SK-MEL-5 (cell line): ENCODE data around the gene STARD3NL. TPM values are rescaled to one million over a fixed set of nuclear protein-coding genes. Genes with fewer than 3 reads are reported as not detected.
A peak's percentile ranks its signal among the peaks of the same experiment; 100 is the strongest.

Experiments
- DNase-seq: peaks from one replicate; pipeline ENCODE4 v3.0.0-alpha.2; 2016; ENCODE audit warnings: low read depth, low spot score
- in situ Hi-C: cut with HindIII; loops from 2 replicates; pipeline ENCODE4 v1.10.0; 2016; ENCODE audit warnings: low sequenced_read_pairs, high pct_unique_total_duplicates, low pct_unique_long_range_greater_than_20kb
- total RNA-seq: library from RNA; depleted of rRNA; stranded (reverse); fragments of >200 nt; shearing (Covaris generic); gene quantifications from 2 replicates; pipeline ENCODE4 v1.2.3, GENCODE V29; 2014

STARD3NL gene
- total RNA-seq, 1 experiment from 2014 or later: 125 TPM

- no peak for DNase-seq
- in situ Hi-C loops: no loop called here
These were observed 433 bp upstream of the STARD3NL start for GRCh38 chr7:38177621-38178003.

- DNase-seq: peak; percentile 59
- in situ Hi-C loops: no loop called here
These were observed 775 bp downstream of the STARD3NL start for GRCh38 chr7:38178695-38179344.

- no peak for DNase-seq
- in situ Hi-C loops: no loop called here
These were observed 1.8 kb downstream of the STARD3NL start for GRCh38 chr7:38179776-38180226.

DNA sequence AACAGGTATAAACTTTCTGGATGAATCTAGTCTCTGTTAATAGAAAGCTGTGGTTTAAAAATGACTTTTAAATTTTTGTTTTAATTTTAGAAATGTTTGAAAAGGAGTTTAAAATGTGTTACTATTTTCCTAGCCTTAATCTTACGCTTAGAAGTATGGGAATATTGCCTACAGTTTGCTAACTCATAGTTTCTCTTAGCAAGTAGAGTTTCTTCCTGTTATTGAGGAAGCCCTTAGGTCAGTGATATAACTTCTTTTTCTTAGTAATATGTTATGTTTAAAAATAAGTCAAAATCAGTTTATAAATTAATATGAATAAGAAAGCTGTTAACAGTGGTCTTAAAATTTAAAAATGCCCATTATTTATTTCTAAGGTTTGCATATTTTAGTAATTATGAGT, 3.1 kb downstream of the STARD3NL start:
- in situ Hi-C loops: no loop called here
- no peak for DNase-seq

DNA sequence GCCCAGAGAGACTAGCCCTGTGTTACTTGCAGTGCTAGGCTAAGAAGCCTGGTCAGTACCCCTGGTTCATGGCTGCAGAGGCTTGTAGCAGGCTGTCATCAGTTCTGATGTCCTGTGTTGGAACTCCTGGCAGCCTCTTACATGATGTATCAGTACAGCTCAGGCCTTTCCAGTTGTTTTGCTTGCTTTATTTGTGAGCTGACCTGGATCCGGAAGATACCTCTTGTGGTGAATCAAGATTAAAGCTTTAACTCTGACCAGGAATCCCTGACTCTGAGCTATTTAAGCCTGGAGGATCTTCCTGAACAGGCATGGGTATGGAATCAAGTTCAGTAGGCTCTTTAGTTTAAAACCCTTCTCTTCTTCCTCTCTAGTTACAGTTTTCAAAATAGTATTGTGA, 4.4 kb downstream of the STARD3NL start:
- in situ Hi-C loops: no loop called here
- DNase-seq: no peak

GRCh38 chr7:38185395-38186307, 7.6 kb downstream of the STARD3NL start:
- no peak for DNase-seq
- in situ Hi-C loops: no loop called here

- DNase-seq: no peak
- in situ Hi-C loops: no loop called here
These were observed 8.7 kb downstream of the STARD3NL start for GRCh38 chr7:38186593-38187314.

GRCh38 chr7:38187794-38188440, 9.9 kb downstream of the STARD3NL start:
- no peak for DNase-seq
- in situ Hi-C loops: no loop called here

- DNase-seq: no peak
- in situ Hi-C loops: no loop called here
These were observed 11.3 kb downstream of the STARD3NL start for GRCh38 chr7:38189231-38189938.

- in situ Hi-C loops: no loop called here
- DNase-seq: no peak
These were observed 12.0 kb downstream of the STARD3NL start for GRCh38 chr7:38190011-38190410.

DNA sequence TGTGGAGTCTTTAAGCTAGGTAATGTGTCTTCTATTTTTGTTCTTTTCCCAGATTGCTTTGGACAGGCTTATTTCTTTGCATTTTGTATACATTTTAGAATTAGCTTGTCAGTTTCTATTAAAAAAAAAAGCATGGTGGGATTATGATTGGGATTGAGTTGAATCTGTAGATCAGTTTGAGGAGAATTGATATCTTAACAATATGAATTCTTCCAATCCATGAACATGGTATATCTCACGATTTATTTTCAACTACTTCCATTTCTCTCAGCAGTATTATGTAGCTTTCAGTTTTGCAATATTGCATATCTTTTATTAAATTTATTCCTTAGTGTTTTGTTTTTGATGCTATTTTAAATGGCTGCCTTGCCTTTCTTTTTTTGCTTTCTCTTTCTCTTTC, 13.7 kb downstream of the STARD3NL start:
- in situ Hi-C loops: no loop called here
- DNase-seq: no peak

DNA sequence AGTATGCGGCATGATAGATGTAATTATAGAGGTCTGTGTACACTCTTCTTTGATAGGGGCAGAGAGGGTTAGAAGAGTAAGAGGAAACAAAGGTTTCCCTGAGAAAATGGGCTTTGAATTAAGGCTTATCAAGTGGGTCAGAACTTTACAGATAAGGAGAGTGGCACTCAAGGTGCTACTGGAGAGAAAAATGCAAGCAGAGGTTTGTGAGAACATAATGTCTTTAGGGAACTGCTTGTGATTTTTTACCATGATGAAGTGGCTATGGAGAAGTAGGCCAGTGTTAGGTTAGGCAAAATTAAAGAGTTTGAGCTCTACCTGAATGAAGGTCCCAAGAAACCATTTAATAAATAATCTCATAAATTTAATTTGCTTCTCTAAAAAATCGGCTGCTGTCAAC, 14.3 kb downstream of the STARD3NL start:
- in situ Hi-C loops: no loop called here
- no peak for DNase-seq

- DNase-seq: peak; percentile 37
- in situ Hi-C loops: no loop called here
These were observed 18.0 kb downstream of the STARD3NL start for GRCh38 chr7:38195804-38196595.

DNA sequence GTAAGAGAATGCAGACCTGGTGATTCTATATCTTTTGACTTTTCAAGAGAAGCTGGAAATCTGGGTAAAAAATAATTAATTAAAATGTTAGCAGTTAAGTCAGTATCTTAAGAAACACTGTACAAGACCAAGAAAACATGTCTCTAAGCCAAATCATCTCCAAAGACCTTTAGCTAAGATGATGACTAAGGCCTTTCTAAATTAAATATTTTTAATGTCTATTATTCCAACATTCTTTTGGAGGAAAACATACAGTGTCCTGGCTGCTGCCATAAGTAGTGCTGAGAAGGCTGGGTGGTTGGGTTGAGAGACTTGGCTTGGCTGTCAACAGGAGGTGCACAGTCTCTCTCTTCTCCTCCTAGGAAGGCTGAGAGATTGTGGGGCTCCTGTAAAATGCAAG, 20.3 kb downstream of the STARD3NL start:
- in situ Hi-C loops: no loop called here
- DNase-seq: no peak

- in situ Hi-C loops: no loop called here
- DNase-seq: no peak
These were observed 21.1 kb downstream of the STARD3NL start for GRCh38 chr7:38199154-38199553.

GRCh38 chr7:38199782-38200181, 21.7 kb downstream of the STARD3NL start:
- in situ Hi-C loops: no loop called here
- DNase-seq: no peak

DNA sequence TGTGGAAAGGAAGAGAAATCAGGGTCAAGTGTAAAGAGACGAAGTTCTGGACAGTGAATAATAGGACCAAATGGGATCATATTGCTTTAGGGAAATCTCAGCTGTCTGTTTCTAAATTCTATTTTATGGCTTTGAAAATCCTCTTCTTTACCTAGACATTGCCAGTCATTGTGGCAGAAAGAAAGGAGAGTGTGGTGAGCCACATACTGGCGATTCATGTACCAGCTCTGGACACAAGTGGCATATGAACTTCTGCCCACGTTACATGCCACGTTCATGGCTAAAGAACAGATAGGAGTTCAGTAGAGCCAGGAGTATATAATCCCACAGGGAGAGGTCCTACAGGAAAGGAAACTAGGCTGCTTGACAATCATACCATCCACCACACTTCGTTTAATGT, 28.0 kb downstream of the STARD3NL start:
- DNase-seq: no peak
- in situ Hi-C loops: no loop called here
